K562 (cell line): Measurements from ENCODE around the gene TRMT2A. TPM values are rescaled to one million over a fixed set of nuclear protein-coding genes. Genes with fewer than 3 reads are reported as not detected.

Experiments used
- CREB5 ChIP-seq: fragments of 250-450 bp; sonication (Bioruptor Pico); IDR thresholded peaks from 2 replicates; pipeline ENCODE4 v1.5.0; 2020; ENCODE audit warnings: mild to moderate bottlenecking
- FOXJ2 ChIP-seq: fragments of 200-800 bp; sonication (Bioruptor generic); IDR thresholded peaks from 2 replicates; pipeline ENCODE4 v1.6.1; 2016; ENCODE audit warnings: missing genetic modification characterization, missing compliant biosample characterization
- NR2F6 ChIP-seq: fragments of 450-650 bp; formaldehyde crosslinking; IDR thresholded peaks from 2 replicates; pipeline ENCODE4 v1.4.0; 2020; ENCODE audit warnings: mild to moderate bottlenecking
- POLR2B ChIP-seq: fragments of 450-650 bp; IDR thresholded peaks from 2 replicates; pipeline ENCODE4 v1.6.1; 2018; ENCODE audit warnings: low read depth; ENCODE audit not compliant: partially characterized antibody
- TSHZ1 ChIP-seq: fragments of 250-450 bp; sonication (Bioruptor Pico); IDR thresholded peaks from 2 replicates; pipeline ENCODE4 v1.4.0; 2020; ENCODE audit warnings: mild to moderate bottlenecking, moderate library complexity
- ZBTB11 ChIP-seq, 3 experiments: fragments of 200-800 bp in 1 of 3; fragments of 250-450 bp in 1 of 3; fragments of 450-650 bp in 1 of 3; sonication (Bioruptor Pico) in 1 of 3; sonication (Bioruptor generic) in 1 of 3; formaldehyde crosslinking in 1 of 3; IDR thresholded peaks; 2 replicates each; pipeline versions ENCODE4 v1.6.1 to v1.8.0; 2016 to 2022; ENCODE audit warnings: mild to moderate bottlenecking in 2 of 3, missing genetic modification characterization in 2 of 3, missing compliant biosample characterization in 1 of 3, moderate library complexity in 1 of 3
- ZKSCAN3 ChIP-seq: fragments of 250-450 bp; sonication (Bioruptor Pico); IDR thresholded peaks from 2 replicates; pipeline ENCODE4 v1.4.0; 2020
- ZNF41 ChIP-seq: fragments of 250-450 bp; sonication (Bioruptor Pico); conservative IDR thresholded peaks from 2 replicates; pipeline ENCODE4 v1.4.0; 2020; ENCODE audit warnings: mild to moderate bottlenecking
- polyA plus RNA-seq, 8 experiments: library from polyadenylated mRNA; depleted of rRNA in 4 of 8; stranded (reverse) in 5 of 8; unstranded in 3 of 8; fragments of >200 nt; fragmentation: Nextera tagmentation in 2 of 8; fragmentation: Illumina TruSeq in 1 of 8; extraction: Ambion mirVana in 2 of 8; extraction: Trizol in 1 of 8; gene quantifications; 2 replicates each; pipeline versions ENCODE4 v1.2.1 to v1.2.3, GENCODE V29; 2011 to 2014; ENCODE audit warnings: inconsistent platforms in 1 of 8, missing spikeins in 1 of 8
- total RNA-seq, 7 experiments: library from RNA; depleted of rRNA in 6 of 7; stranded (reverse); fragments of >200 nt in 6 of 7; fragmentation: Illumina TruSeq in 2 of 7; extraction: Trizol in 2 of 7; gene quantifications; 2 replicates each; pipeline versions ENCODE4 v1.2.1 to v1.2.3, GENCODE V29; 2011 to 2021; ENCODE audit warnings: low replicate concordance in 1 of 7
- TF ChIP-seq, protein P1 (sequence below): IDR thresholded peaks from 3 replicates; pipeline ENCODE4 v1.6.1; 2011; ENCODE audit warnings: borderline replicate concordance, mild to moderate bottlenecking; ENCODE audit not compliant: insufficient read length, insufficient read depth
- TF ChIP-seq, protein P2 (sequence below): fragments of 450-650 bp; formaldehyde crosslinking; IDR thresholded peaks from 2 replicates; pipeline ENCODE4 v1.4.0; 2020; ENCODE audit warnings: mild to moderate bottlenecking
- TF ChIP-seq, protein P3 (sequence below): fragments of 450-650 bp; formaldehyde crosslinking; IDR thresholded peaks from 2 replicates; pipeline ENCODE4 v1.4.0; 2020; ENCODE audit warnings: mild to moderate bottlenecking, moderate library complexity

Gene TRMT2A
- total and polyA plus RNA-seq, 9 of the 15 experiments (the other 6 are each of a cell fraction or from before 2014, with no cell fraction given) = 1.6 to 265 (median 140) TPM

DNA sequence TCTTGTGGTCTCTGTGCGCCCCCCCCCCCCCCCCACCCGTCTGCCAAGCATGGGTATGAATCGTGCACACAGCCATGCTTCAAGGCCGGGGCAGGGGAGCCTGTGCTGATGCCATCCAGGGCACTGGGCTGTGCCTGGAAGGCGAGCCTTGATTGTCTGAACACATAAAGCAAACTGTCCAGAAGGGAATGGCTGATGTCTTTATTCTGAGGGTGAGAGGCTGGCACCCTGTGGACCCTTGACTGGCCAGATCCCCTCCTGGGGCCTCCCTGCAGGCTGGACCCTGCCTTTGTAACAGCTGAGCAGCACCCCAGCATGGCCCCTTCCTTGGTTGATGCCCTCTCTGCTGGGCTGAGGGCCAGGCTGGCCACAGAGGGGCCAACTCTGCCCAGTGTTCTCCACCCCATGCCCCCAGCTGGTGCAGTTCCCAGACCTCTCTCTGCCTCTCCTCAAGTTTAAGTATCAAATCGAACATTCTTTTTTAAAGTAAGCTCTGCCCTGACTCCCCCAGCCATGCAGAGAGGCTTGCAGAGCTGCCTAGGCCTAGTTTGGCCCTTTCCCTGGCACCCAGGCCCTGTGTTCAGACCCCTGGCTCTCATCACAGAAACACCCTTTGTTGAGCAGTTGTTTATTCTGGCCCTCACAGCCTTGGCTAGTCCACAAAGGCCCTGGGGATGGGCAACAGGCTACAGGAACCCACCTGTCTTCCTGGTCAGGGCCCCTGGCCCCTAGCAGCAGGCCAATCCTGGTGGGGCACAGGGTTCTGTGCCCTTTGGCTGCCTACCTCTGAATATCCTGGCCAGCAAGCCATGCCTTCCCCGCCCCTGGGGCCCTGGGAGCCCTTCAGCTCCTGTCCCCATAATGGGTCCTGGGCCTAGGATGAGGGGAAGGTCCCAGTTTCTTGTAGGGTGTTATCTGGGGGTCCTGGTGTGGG, 5.1 kb downstream of the TRMT2A start (continued):
- TF ChIP-seq TSHZ1 (CRISPR knock-in tag) = peak; percentile 43; the same call in 1 of the 2 replicates
- TF ChIP-seq FOXJ2 (tag) = no peak
- TF ChIP-seq, protein P1, sequence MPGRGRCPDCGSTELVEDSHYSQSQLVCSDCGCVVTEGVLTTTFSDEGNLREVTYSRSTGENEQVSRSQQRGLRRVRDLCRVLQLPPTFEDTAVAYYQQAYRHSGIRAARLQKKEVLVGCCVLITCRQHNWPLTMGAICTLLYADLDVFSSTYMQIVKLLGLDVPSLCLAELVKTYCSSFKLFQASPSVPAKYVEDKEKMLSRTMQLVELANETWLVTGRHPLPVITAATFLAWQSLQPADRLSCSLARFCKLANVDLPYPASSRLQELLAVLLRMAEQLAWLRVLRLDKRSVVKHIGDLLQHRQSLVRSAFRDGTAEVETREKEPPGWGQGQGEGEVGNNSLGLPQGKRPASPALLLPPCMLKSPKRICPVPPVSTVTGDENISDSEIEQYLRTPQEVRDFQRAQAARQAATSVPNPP = no peak
- peak; percentile 91 for TF ChIP-seq NR2F6 (CRISPR knock-in tag)
- TF ChIP-seq, protein P2, sequence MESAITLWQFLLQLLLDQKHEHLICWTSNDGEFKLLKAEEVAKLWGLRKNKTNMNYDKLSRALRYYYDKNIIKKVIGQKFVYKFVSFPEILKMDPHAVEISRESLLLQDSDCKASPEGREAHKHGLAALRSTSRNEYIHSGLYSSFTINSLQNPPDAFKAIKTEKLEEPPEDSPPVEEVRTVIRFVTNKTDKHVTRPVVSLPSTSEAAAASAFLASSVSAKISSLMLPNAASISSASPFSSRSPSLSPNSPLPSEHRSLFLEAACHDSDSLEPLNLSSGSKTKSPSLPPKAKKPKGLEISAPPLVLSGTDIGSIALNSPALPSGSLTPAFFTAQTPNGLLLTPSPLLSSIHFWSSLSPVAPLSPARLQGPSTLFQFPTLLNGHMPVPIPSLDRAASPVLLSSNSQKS (CRISPR knock-in tag) = peak; percentile 82; the same call in 1 of the 2 replicates
- TF ChIP-seq, protein P3, sequence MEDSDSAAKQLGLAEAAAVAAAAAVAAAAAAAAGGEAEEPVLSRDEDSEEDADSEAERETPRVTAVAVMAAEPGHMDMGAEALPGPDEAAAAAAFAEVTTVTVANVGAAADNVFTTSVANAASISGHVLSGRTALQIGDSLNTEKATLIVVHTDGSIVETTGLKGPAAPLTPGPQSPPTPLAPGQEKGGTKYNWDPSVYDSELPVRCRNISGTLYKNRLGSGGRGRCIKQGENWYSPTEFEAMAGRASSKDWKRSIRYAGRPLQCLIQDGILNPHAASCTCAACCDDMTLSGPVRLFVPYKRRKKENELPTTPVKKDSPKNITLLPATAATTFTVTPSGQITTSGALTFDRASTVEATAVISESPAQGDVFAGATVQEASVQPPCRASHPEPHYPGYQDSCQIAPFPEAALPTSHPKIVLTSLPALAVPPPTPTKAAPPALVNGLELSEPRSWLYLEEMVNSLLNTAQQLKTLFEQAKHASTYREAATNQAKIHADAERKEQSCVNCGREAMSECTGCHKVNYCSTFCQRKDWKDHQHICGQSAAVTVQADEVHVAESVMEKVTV (CRISPR knock-in tag) = peak; percentile 11; the same call in 1 of the 2 replicates
- 0 out of 2 replicates have a peak, but pooled peaks have one; percentile 43 for TF ChIP-seq ZNF41
- no peak for TF ChIP-seq CREB5 (CRISPR knock-in tag)
- peak; percentile 51; the same call in 1 of the 2 replicates for TF ChIP-seq ZKSCAN3 (CRISPR knock-in tag)
- TF ChIP-seq POLR2B = peak; percentile 68
- TF ChIP-seq ZBTB11 (CRISPR knock-in tag; IDR thresholded peaks at IDR 0.05) = peak in 1 of 3 experiments; percentile 43; a peak in 1 of 6 replicates
